ENCODE measurements around the gene PAGE2.

GRCh38 chrX:55119712-55120111, 30.9 kb downstream of the PAGE2 start:
- TF ChIP-seq EZH2phosphoT487 (IDR thresholded peaks at IDR 0.05; ENCODE audit: low read length) (no peak), CTCF (IDR thresholded peaks at IDR 0.05; ENCODE audit: low read length) (no peak)
